ENCODE measurements around the gene ARPP19.
"Not testable (repeated sequence)": the region's sequence is repeated elsewhere in the genome, so short reads cannot be mapped to it uniquely, and the experiment has no call there.

Gene ARPP19

GRCh38 chr15:52515343-52515742 is 53.5 kb downstream of the ARPP19 start:
- TF ChIP-seq CTCF (IDR thresholded peaks at IDR 0.05), result no peak
- Histone ChIP-seq H3K36me3 (no peaks in the 10 kb centered on the region), H3K27ac (no peak overlapping the region), H3K9me3 (no peaks in the 10 kb centered on the region), H3K4me3 (ENCODE audit: low read depth in 1 of 2, low read length in 1 of 2) (no peak overlapping the region), H3K4me1 (ENCODE audit: control insufficient read depth in 1 of 2, insufficient read depth in 1 of 2, low read depth in 1 of 2, low read length in 1 of 2) (peaks cover 43 to 61% of the 10 kb centered on the region in 2 experiments), H3K27me3 (no peaks in the 10 kb centered on the region)

GRCh38 chr15:52514482-52514881 is 54.3 kb downstream of the ARPP19 start:
- peak overlapping the region; percentile 39 for H3K27ac ChIP-seq
- peaks cover 36 to 52% of the 10 kb centered on the region in 2 experiments for H3K4me1 ChIP-seq (ENCODE audit: control insufficient read depth in 1 of 2, insufficient read depth in 1 of 2, low read depth in 1 of 2, low read length in 1 of 2)
- no peaks in the 10 kb centered on the region for H3K27me3 ChIP-seq
- H3K4me3 ChIP-seq (ENCODE audit: low read depth in 1 of 2, low read length in 1 of 2), result no peak overlapping the region
- no peaks in the 10 kb centered on the region for H3K36me3 ChIP-seq
- H3K9me3 ChIP-seq, result no peaks in the 10 kb centered on the region
- no peak for TF ChIP-seq CTCF (IDR thresholded peaks at IDR 0.05)

- Histone ChIP-seq H3K4me1 (ENCODE audit: control insufficient read depth in 1 of 2, insufficient read depth in 1 of 2, low read depth in 1 of 2, low read length in 1 of 2) (peaks cover 20 to 36% of the 10 kb centered on the region in 2 experiments), H3K27ac (peak overlapping the region; percentile 14)
- H3K36me3 ChIP-seq; H3K27me3 ChIP-seq; H3K4me3 ChIP-seq (ENCODE audit: low read depth in 1 of 2, low read length in 1 of 2); H3K9me3 ChIP-seq: not testable (repeated sequence)
These were observed 56.0 kb downstream of the ARPP19 start for GRCh38 chr15:52512869-52513268.

- TF ChIP-seq CTCF (IDR thresholded peaks at IDR 0.05), result no peak
- H3K27me3 ChIP-seq, result no peaks in the 10 kb centered on the region
- H3K27ac ChIP-seq, result no peak overlapping the region
- no peaks in the 10 kb centered on the region for H3K9me3 ChIP-seq
- no peak overlapping the region for H3K4me3 ChIP-seq (ENCODE audit: low read depth in 1 of 2, low read length in 1 of 2)
- peaks cover 12 to 22% of the 10 kb centered on the region in 2 experiments for H3K4me1 ChIP-seq (ENCODE audit: control insufficient read depth in 1 of 2, insufficient read depth in 1 of 2, low read depth in 1 of 2, low read length in 1 of 2)
- no peaks in the 10 kb centered on the region for H3K36me3 ChIP-seq
These were observed 57.7 kb downstream of the ARPP19 start for GRCh38 chr15:52511084-52511483.

GRCh38 chr15:52509500-52510245 is 59.2 kb downstream of the ARPP19 start:
- Histone ChIP-seq H3K4me3 (ENCODE audit: low read depth in 1 of 2, low read length in 1 of 2) (no peak overlapping the region), H3K4me1 (ENCODE audit: control insufficient read depth in 1 of 2, insufficient read depth in 1 of 2, low read depth in 1 of 2, low read length in 1 of 2) (peaks cover 18 to 26% of the 10 kb centered on the region in 2 experiments), H3K36me3 (no peaks in the 10 kb centered on the region), H3K27me3 (no peaks in the 10 kb centered on the region), H3K27ac (no peak overlapping the region), H3K9me3 (no peaks in the 10 kb centered on the region)
- TF ChIP-seq CTCF (IDR thresholded peaks at IDR 0.05), result no peak

GRCh38 chr15:52506549-52506948 is 62.3 kb downstream of the ARPP19 start:
- no peak overlapping the region for H3K4me3 ChIP-seq (ENCODE audit: low read depth in 1 of 2, low read length in 1 of 2)
- no peaks in the 10 kb centered on the region for H3K9me3 ChIP-seq
- H3K27ac ChIP-seq, result no peak overlapping the region
- H3K27me3 ChIP-seq, result no peaks in the 10 kb centered on the region
- H3K4me1 ChIP-seq (ENCODE audit: control insufficient read depth in 1 of 2, insufficient read depth in 1 of 2, low read depth in 1 of 2, low read length in 1 of 2), result peaks cover 18 to 24% of the 10 kb centered on the region in 2 experiments
- H3K36me3 ChIP-seq, result no peaks in the 10 kb centered on the region
- no peak for TF ChIP-seq CTCF (IDR thresholded peaks at IDR 0.05)

Measured in neutrophil (primary cell).